NCI-H128 (cell line): ENCODE data around the gene DIP2C.
"Not testable (repeated sequence)": the region's sequence is repeated elsewhere in the genome, so short reads cannot be mapped to it uniquely, and the experiment has no call there.

Experiments
- DNase-seq: peaks from one replicate; lab custom pipeline; 2025; ENCODE audit not compliant: unreplicated experiment; lab: John Stamatoyannopoulos, UW

Gene DIP2C

GRCh38 chr10:488081-488932 lies 201.2 kb downstream of the DIP2C start:
- no peak for DNase-seq

GRCh38 chr10:486666-487322 lies 202.7 kb downstream of the DIP2C start:
- DNase-seq, result no peak

GRCh38 chr10:486206-486605 lies 203.3 kb downstream of the DIP2C start:
- DNase-seq, result no peak

GRCh38 chr10:485776-486175 lies 203.7 kb downstream of the DIP2C start:
- no peak for DNase-seq

- DNase-seq, result no peak
These were observed 204.4 kb downstream of the DIP2C start for GRCh38 chr10:484925-485661.

- no peak for DNase-seq
These were observed 205.0 kb downstream of the DIP2C start for GRCh38 chr10:484441-484924.

- DNase-seq, result no peak
These were observed 206.2 kb downstream of the DIP2C start for GRCh38 chr10:483261-483660.

GRCh38 chr10:482848-483247 lies 206.6 kb downstream of the DIP2C start:
- no peak for DNase-seq

- no peak for DNase-seq
These were observed 207.4 kb downstream of the DIP2C start for GRCh38 chr10:482051-482501.

- DNase-seq, result no peak
These were observed 207.8 kb downstream of the DIP2C start for GRCh38 chr10:481628-482027.

GRCh38 chr10:480928-481552 lies 208.4 kb downstream of the DIP2C start:
- no peak for DNase-seq

GRCh38 chr10:480498-480927 lies 209.0 kb downstream of the DIP2C start:
- DNase-seq, result no peak

- DNase-seq, result not testable (repeated sequence)
These were observed 209.6 kb downstream of the DIP2C start for GRCh38 chr10:479706-480497.

GRCh38 chr10:478471-479245 lies 210.8 kb downstream of the DIP2C start:
- no peak for DNase-seq

GRCh38 chr10:477620-478019 lies 211.8 kb downstream of the DIP2C start:
- no peak for DNase-seq

- no peak for DNase-seq
These were observed 213.1 kb downstream of the DIP2C start for GRCh38 chr10:476455-476780.

- no peak for DNase-seq
These were observed 213.6 kb downstream of the DIP2C start for GRCh38 chr10:475709-476454.

GRCh38 chr10:474946-475345 lies 214.5 kb downstream of the DIP2C start:
- DNase-seq, result no peak

GRCh38 chr10:474406-474805 lies 215.1 kb downstream of the DIP2C start:
- no peak for DNase-seq
